HepG2 (cell line): ENCODE measurements around the gene TRIM34. TPM values are rescaled to one million over a fixed set of nuclear protein-coding genes. Genes with fewer than 3 reads are reported as not detected.

ENCODE experiments used
- CAMTA2 ChIP-seq: sonication (generic); formaldehyde crosslinking; IDR thresholded peaks from 2 replicates; pipeline ENCODE4 v1.4.0; 2020; ENCODE audit warnings: mild to moderate bottlenecking, missing genetic modification reagents, borderline replicate concordance
- ELF3 ChIP-seq: IDR thresholded peaks from 2 replicates; pipeline ENCODE4 v1.6.1; 2016; ENCODE audit warnings: missing genetic modification reagents, missing compliant biosample characterization
- FOXC1 ChIP-seq: sonication (generic); formaldehyde crosslinking; IDR thresholded peaks from 2 replicates; pipeline ENCODE4 v1.8.0; 2022; ENCODE audit warnings: mild to moderate bottlenecking, missing genetic modification reagents, borderline replicate concordance
- FOXK2 ChIP-seq: fragments of 450-650 bp; IDR thresholded peaks from 2 replicates; pipeline ENCODE4 v1.6.1; 2016
- NR2C2 ChIP-seq: sonication (generic); formaldehyde crosslinking; IDR thresholded peaks from 2 replicates; pipeline ENCODE4 v1.4.0; 2020; ENCODE audit warnings: missing genetic modification reagents, mild to moderate bottlenecking, moderate library complexity, borderline replicate concordance
- RBAK ChIP-seq: sonication (generic); formaldehyde crosslinking; IDR thresholded peaks from 2 replicates; pipeline ENCODE4 v1.5.1; 2020; ENCODE audit warnings: mild to moderate bottlenecking, missing genetic modification reagents
- RFX3 ChIP-seq: IDR thresholded peaks from 2 replicates; pipeline ENCODE4 v1.6.1; 2016; ENCODE audit warnings: missing biosample characterization, missing genetic modification reagents
- RXRA ChIP-seq: sonication (generic); formaldehyde crosslinking; IDR thresholded peaks from 2 replicates; pipeline ENCODE4 v1.5.1; 2020; ENCODE audit warnings: missing genetic modification reagents
- RXRB ChIP-seq: IDR thresholded peaks from 2 replicates; pipeline ENCODE4 v1.6.1; 2016; ENCODE audit warnings: borderline replicate concordance, missing genetic modification reagents, missing compliant biosample characterization
- SUZ12 ChIP-seq: fragments of 150-350 bp; IDR thresholded peaks from 2 replicates; pipeline ENCODE4 v1.6.1; 2014; ENCODE audit warnings: low read depth, low read length
- WIZ ChIP-seq: sonication (generic); formaldehyde crosslinking; IDR thresholded peaks from 2 replicates; pipeline ENCODE4 v1.5.1; 2020; ENCODE audit warnings: mild to moderate bottlenecking, missing genetic modification reagents
- YEATS4 ChIP-seq: sonication (generic); formaldehyde crosslinking; IDR thresholded peaks from 2 replicates; pipeline ENCODE4 v1.4.0; 2020; ENCODE audit warnings: missing genetic modification reagents, borderline replicate concordance
- ZBTB26 ChIP-seq: IDR thresholded peaks from 2 replicates; pipeline ENCODE4 v1.6.1; 2016; ENCODE audit warnings: missing compliant biosample characterization, missing genetic modification reagents, borderline replicate concordance
- ZBTB7B ChIP-seq: sonication (generic); formaldehyde crosslinking; IDR thresholded peaks from 2 replicates; pipeline ENCODE4 v1.4.0; 2020; ENCODE audit warnings: missing genetic modification reagents
- ZC3H13 ChIP-seq: sonication (generic); formaldehyde crosslinking; IDR thresholded peaks from 2 replicates; pipeline ENCODE4 v1.8.1; 2023; ENCODE audit warnings: mild to moderate bottlenecking, missing genetic modification reagents, moderate library complexity
- ZFY ChIP-seq: sonication (generic); formaldehyde crosslinking; IDR thresholded peaks from 2 replicates; pipeline ENCODE4 v1.4.0; 2020; ENCODE audit warnings: missing genetic modification reagents
- ZKSCAN5 ChIP-seq: sonication (generic); formaldehyde crosslinking; IDR thresholded peaks from 2 replicates; pipeline ENCODE4 v1.5.1; 2020; ENCODE audit warnings: mild to moderate bottlenecking, missing genetic modification reagents
- ZKSCAN8 ChIP-seq: IDR thresholded peaks from 2 replicates; pipeline ENCODE4 v1.6.1; 2016; ENCODE audit warnings: borderline replicate concordance, missing genetic modification reagents, missing compliant biosample characterization
- ZNF205 ChIP-seq: IDR thresholded peaks from 2 replicates; pipeline ENCODE4 v1.6.1; 2018; ENCODE audit warnings: missing biosample characterization, missing genetic modification reagents
- ZNF260 ChIP-seq: sonication (generic); formaldehyde crosslinking; IDR thresholded peaks from 2 replicates; pipeline ENCODE4 v1.4.0; 2020; ENCODE audit warnings: missing genetic modification reagents, low read depth, mild to moderate bottlenecking, borderline replicate concordance
- ZNF30 ChIP-seq: sonication (generic); formaldehyde crosslinking; IDR thresholded peaks from 2 replicates; pipeline ENCODE4 v1.5.0; 2020; ENCODE audit warnings: mild to moderate bottlenecking, missing genetic modification reagents
- ZNF558 ChIP-seq: sonication (generic); formaldehyde crosslinking; IDR thresholded peaks from 2 replicates; pipeline ENCODE4 v1.9.0; 2022; ENCODE audit warnings: mild to moderate bottlenecking, missing genetic modification reagents, borderline replicate concordance
- ZNF572 ChIP-seq: sonication (generic); formaldehyde crosslinking; IDR thresholded peaks from 2 replicates; pipeline ENCODE4 v1.5.1; 2020; ENCODE audit warnings: mild to moderate bottlenecking, missing genetic modification reagents
- ZNF607 ChIP-seq: sonication (generic); formaldehyde crosslinking; IDR thresholded peaks from 2 replicates; pipeline ENCODE4 v1.5.1; 2020; ENCODE audit warnings: missing genetic modification reagents, mild to moderate bottlenecking, borderline replicate concordance
- ZNF615 ChIP-seq: sonication (generic); formaldehyde crosslinking; IDR thresholded peaks from 2 replicates; pipeline ENCODE4 v1.5.0; 2020; ENCODE audit warnings: mild to moderate bottlenecking, missing genetic modification reagents, borderline replicate concordance
- ZNF616 ChIP-seq: sonication (generic); formaldehyde crosslinking; IDR thresholded peaks from 2 replicates; pipeline ENCODE4 v1.5.0; 2020; ENCODE audit warnings: low read depth, mild to moderate bottlenecking, missing genetic modification reagents
- ZNF629 ChIP-seq: sonication (generic); formaldehyde crosslinking; conservative IDR thresholded peaks from 2 replicates; pipeline ENCODE4 v1.5.0; 2020; ENCODE audit warnings: missing genetic modification reagents
- ZNF724P ChIP-seq: sonication (generic); formaldehyde crosslinking; IDR thresholded peaks from 2 replicates; pipeline ENCODE4 v1.8.0; 2022; ENCODE audit warnings: missing genetic modification reagents, borderline replicate concordance
- polyA plus RNA-seq, 8 experiments: library from polyadenylated mRNA; depleted of rRNA in 3 of 8; stranded (reverse) in 7 of 8; unstranded in 1 of 8; fragments of >200 nt; fragmentation: Illumina TruSeq in 4 of 8; extraction: Trizol in 4 of 8; gene quantifications; 2 replicates each; pipeline versions ENCODE4 v1.2.1 to v1.2.3, GENCODE V29; 2011 to 2016; ENCODE audit warnings: low read depth in 4 of 8, missing spikeins in 1 of 8, mixed read lengths in 1 of 8; ENCODE audit not compliant: insufficient read depth in 1 of 8
- total RNA-seq, 5 experiments: library from RNA; depleted of rRNA; stranded (reverse); fragments of >200 nt; fragmentation: Illumina TruSeq; extraction: Trizol; gene quantifications; 2 replicates each; pipeline ENCODE4 v1.2.3, GENCODE V29; 2016; ENCODE audit warnings: low read depth in 1 of 5
- TF ChIP-seq, protein P1 (sequence below): sonication (generic); formaldehyde crosslinking; IDR thresholded peaks from 2 replicates; pipeline ENCODE4 v1.8.0; 2022; ENCODE audit warnings: mild to moderate bottlenecking, missing genetic modification reagents, moderate library complexity

The TRIM34 gene
- total and polyA plus RNA-seq, 2 of the 13 experiments (the other 11 are each of a cell fraction or from before 2014, with no cell fraction given), result 0.13 to 0.42 TPM

DNA sequence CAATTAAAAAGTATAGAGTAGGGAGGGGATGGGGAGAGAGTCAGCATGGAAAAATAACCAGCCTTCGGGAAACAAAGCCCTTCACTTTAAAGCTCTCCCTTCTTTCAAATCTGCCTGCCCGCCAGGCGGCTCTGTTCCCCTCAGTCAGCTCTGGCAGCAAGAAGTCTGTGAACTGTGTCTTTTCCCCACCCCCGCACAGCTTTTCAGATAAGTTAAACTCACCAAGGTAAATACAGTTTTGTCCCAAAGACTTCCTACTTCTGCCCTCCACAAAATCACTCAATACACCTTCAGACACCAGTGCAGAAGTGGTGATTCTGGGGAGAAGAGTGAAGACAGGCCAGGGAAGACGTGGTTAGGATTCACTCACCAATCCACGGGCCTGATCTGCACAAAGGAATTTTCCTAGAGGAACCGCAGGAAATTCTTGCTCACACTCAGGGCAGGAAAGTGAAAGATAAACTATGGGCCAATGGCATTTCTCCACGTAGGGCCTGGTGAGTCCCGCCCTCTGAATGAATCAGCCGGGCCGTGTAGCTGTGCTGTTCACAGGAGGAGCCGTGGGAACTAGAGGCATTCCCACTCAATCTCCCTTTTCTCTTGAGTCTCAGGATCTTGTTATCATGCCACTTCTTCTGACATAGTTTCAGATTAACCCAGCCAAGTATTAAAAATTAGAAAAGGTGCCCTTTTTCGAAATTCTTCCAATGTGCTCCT lies 60.0 kb downstream of the TRIM34 start, which contains the start of gene TRIM5 (continued):
- TF ChIP-seq ZKSCAN5 (CRISPR knock-in tag) (no peak), SUZ12 (no peak), ZNF572 (CRISPR knock-in tag) (no peak), ZNF724P (CRISPR knock-in tag) (no peak), NR2C2 (CRISPR knock-in tag) (no peak), ZNF30 (CRISPR knock-in tag) (no peak), FOXK2 (no peak), FOXC1 (no peak), ZNF205 (peak; percentile 41), ZNF558 (no peak), ZKSCAN8 (no peak), ELF3 (CRISPR knock-in tag) (no peak), ZC3H13 (CRISPR knock-in tag) (no peak), CAMTA2 (CRISPR knock-in tag) (no peak), ZBTB7B (CRISPR knock-in tag) (no peak), ZNF260 (CRISPR knock-in tag) (no peak), RXRA (CRISPR knock-in tag) (no peak; the same call in 1 of the 2 replicates), ZNF615 (no peak), YEATS4 (CRISPR knock-in tag) (no peak; the same call in 1 of the 2 replicates), ZNF616 (CRISPR knock-in tag) (no peak), WIZ (CRISPR knock-in tag) (no peak), ZFY (CRISPR knock-in tag) (peak; percentile 68), RFX3 (CRISPR knock-in tag) (no peak), RXRB (CRISPR knock-in tag) (peak; percentile 9; the same call in 1 of the 2 replicates), RBAK (CRISPR knock-in tag) (no peak), ZBTB26 (no peak), ZNF607 (CRISPR knock-in tag) (no peak), ZNF629 (CRISPR knock-in tag) (no peak)
- TF ChIP-seq, protein P1, sequence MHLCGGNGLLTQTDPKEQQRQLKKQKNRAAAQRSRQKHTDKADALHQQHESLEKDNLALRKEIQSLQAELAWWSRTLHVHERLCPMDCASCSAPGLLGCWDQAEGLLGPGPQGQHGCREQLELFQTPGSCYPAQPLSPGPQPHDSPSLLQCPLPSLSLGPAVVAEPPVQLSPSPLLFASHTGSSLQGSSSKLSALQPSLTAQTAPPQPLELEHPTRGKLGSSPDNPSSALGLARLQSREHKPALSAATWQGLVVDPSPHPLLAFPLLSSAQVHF, result no peak
